Smooth muscle cell (in vitro differentiated cells): ENCODE results near the gene TOR2A. TPM values are rescaled to one million over a fixed set of nuclear protein-coding genes. Genes with fewer than 3 reads are reported as not detected.

ENCODE experiments used
- DNase-seq: peaks from one replicate; lab custom pipeline; 2025; ENCODE audit not compliant: unreplicated experiment; lab: John Stamatoyannopoulos, UW
- H2AFZ ChIP-seq: fragments of 200-600 bp; sonication (generic); 2 replicates; pipeline ENCODE4 v1.6.0; 2016; ENCODE audit warnings: antibody characterized with exemption, low read depth, mild to moderate bottlenecking
- H3F3A ChIP-seq: fragments of 200-600 bp; sonication (generic); 2 replicates; pipeline ENCODE4 v1.6.0; 2017; ENCODE audit warnings: antibody characterized with exemption, low read depth
- H3K27ac ChIP-seq: fragments of 200-600 bp; sonication (generic); 2 replicates; pipeline ENCODE4 v1.5.1; 2016; ENCODE audit warnings: low read depth, mild to moderate bottlenecking
- H3K27me3 ChIP-seq: fragments of 200-600 bp; sonication (generic); 2 replicates; pipeline ENCODE4 v1.6.1; 2016; ENCODE audit warnings: low read depth, mild to moderate bottlenecking
- H3K36me3 ChIP-seq: fragments of 200-600 bp; sonication (generic); 2 replicates; pipeline ENCODE4 v1.5.1; 2016; ENCODE audit warnings: low read depth
- H3K4me1 ChIP-seq: fragments of 200-600 bp; sonication (generic); 2 replicates; pipeline ENCODE4 v1.5.1; 2016; ENCODE audit warnings: low read depth
- H3K4me2 ChIP-seq: fragments of 200-600 bp; sonication (generic); 2 replicates; pipeline ENCODE4 v1.6.0; 2016; ENCODE audit warnings: mild to moderate bottlenecking
- H3K4me3 ChIP-seq: fragments of 200-600 bp; sonication (generic); 2 replicates; pipeline ENCODE4 v1.5.1; 2016; ENCODE audit warnings: mild to moderate bottlenecking
- H3K79me2 ChIP-seq: fragments of 200-600 bp; sonication (generic); 2 replicates; pipeline ENCODE4 v1.6.0; 2016; ENCODE audit warnings: low read depth, mild to moderate bottlenecking
- H3K9ac ChIP-seq: fragments of 200-600 bp; sonication (generic); 2 replicates; pipeline ENCODE4 v1.6.0; 2016; ENCODE audit warnings: low read depth
- H3K9me3 ChIP-seq: fragments of 200-600 bp; sonication (generic); replicated peaks from 2 replicates; pipeline ENCODE4 v1.5.1; 2016; ENCODE audit warnings: low read depth
- H4K20me1 ChIP-seq: fragments of 200-600 bp; sonication (generic); 2 replicates; pipeline ENCODE4 v1.6.0; 2016; ENCODE audit warnings: low read depth
- WGBS: methylation state at CpG from one replicate; pipeline ENCODE4 v1.1.7; 2016; ENCODE audit warnings: low lambda C conversion rate; 5-methylcytosine and 5-hydroxymethylcytosine counted together
- polyA plus RNA-seq: library from polyadenylated mRNA; unstranded; fragments of >200 nt; fragmentation: Nextera tagmentation; extraction: Ambion mirVana; gene quantifications from 2 replicates; pipeline ENCODE4 v1.2.1, GENCODE V29; 2016
- total RNA-seq: library from RNA; depleted of rRNA; stranded (reverse); fragments of >200 nt; gene quantifications from 2 replicates; pipeline ENCODE4 v1.2.3, GENCODE V29; 2014
- TF ChIP-seq, protein P1 (sequence below): fragments of 200-600 bp; sonication (generic); IDR thresholded peaks from 2 replicates; pipeline ENCODE4 v1.5.1; 2017; ENCODE audit warnings: borderline replicate concordance, mild to moderate bottlenecking, antibody characterized with exemption; ENCODE audit not compliant: insufficient read depth, poor library complexity, severe bottlenecking

Gene TOR2A
- total and polyA plus RNA-seq, 2 experiments from 2014 or later, result 7.3 to 12.3 TPM

DNA sequence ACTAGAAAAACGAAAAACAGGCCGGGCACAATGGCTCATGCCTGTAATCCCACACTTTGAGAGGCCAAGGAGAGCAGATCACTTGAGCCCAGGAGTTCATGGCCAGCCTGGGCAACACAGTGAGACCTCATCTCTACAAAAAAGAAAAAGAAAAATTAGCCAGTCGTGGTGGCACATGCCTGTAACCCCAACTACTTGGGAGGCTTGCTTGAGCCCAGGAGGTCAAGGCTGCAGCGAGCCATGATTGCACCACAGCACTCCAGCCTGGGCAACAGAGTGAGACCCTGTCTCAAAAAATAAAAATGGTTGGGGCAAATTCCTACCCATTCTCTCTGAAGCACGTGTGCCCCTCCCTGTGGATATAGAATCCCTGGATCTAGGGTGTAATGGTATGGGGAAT lies 36.7 kb downstream of the TOR2A start:
- Histone ChIP-seq H3K9me3 (no peaks in the 10 kb centered on the region), H3K79me2 (no peaks in the 10 kb centered on the region), H3K27ac (no peak overlapping the region), H3K9ac (no peak overlapping the region), H3K36me3 (no peaks in the 10 kb centered on the region), H3K4me2 (no peak overlapping the region), H3K27me3 (no peaks in the 10 kb centered on the region), H3F3A (peaks cover 6% of the 10 kb centered on the region), H4K20me1 (no peaks in the 10 kb centered on the region), H3K4me1 (no peaks in the 10 kb centered on the region), H2AFZ (no peak overlapping the region), H3K4me3 (no peak overlapping the region)
- WGBS, result 92% methylated on average over 5 of the region's 5 CpGs
- no peak for DNase-seq
- TF ChIP-seq, protein P1, sequence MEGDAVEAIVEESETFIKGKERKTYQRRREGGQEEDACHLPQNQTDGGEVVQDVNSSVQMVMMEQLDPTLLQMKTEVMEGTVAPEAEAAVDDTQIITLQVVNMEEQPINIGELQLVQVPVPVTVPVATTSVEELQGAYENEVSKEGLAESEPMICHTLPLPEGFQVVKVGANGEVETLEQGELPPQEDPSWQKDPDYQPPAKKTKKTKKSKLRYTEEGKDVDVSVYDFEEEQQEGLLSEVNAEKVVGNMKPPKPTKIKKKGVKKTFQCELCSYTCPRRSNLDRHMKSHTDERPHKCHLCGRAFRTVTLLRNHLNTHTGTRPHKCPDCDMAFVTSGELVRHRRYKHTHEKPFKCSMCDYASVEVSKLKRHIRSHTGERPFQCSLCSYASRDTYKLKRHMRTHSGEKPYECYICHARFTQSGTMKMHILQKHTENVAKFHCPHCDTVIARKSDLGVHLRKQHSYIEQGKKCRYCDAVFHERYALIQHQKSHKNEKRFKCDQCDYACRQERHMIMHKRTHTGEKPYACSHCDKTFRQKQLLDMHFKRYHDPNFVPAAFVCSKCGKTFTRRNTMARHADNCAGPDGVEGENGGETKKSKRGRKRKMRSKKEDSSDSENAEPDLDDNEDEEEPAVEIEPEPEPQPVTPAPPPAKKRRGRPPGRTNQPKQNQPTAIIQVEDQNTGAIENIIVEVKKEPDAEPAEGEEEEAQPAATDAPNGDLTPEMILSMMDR, result no peak

DNA sequence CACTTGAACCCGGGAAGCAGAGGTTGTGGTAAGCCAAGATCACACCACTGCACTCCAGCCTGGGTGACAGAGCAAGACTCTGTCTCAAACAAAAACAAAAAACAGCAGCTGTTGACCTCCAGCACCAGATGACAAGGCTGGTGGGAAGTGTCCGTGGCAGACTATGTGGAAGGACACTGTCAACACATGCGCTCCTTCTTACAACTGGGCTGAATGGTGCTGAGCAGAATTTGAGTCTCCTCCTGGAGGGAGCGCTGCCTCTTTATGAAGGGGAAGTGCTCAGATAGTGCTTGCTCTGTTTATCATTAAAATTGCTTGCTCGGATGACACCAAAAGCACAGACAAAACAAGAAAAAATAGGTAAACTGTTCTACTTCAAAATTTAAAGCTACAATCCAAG lies 37.5 kb downstream of the TOR2A start:
- no peak for DNase-seq

DNA sequence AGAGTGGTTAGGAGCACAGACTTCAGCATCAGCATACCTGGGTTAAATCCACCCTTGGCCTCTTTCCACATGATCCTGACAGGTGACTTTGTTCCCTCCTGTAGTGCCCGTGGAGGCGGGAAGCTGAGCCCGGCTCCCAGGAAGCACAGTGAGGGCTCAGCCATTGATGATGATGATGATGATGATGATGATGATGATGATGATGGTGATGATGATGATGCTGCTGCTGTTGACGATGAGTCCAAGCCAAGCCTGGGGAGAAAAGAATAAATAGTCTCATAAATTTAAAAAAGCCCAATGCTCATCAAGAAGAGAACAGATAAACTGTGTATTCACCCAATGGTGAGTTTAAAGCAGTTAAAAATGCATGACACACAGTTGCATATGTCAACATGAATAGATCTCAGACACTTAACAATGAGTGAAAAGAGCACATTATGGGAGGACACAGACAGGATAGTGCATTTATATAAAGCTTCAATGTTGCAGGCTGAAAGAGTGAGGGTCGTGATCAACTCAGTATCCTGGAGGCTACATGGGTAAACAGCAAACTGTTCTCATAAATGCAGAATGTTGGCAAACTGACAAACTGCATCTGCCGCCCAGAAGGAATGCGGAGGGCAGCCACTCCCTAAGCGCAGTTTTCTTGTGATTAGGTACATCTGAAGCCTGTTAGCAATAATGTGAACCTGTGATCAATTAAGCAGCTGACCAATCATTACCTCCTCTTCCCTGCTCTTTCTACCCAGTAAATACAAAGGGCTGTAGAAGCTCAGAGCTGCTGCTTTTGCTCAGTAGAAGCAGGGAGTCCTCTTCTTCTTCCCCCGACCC lies 40.0 kb downstream of the TOR2A start:
- Histone ChIP-seq H3K27me3 (no peaks in the 10 kb centered on the region), H3K4me3 (no peak overlapping the region), H2AFZ (no peak overlapping the region), H3K4me2 (no peak overlapping the region), H3K27ac (no peak overlapping the region), H3K9me3 (no peaks in the 10 kb centered on the region), H3K9ac (no peak overlapping the region), H3K79me2 (no peaks in the 10 kb centered on the region), H3F3A (peaks cover 6% of the 10 kb centered on the region), H3K36me3 (no peaks in the 10 kb centered on the region), H3K4me1 (no peaks in the 10 kb centered on the region), H4K20me1 (no peaks in the 10 kb centered on the region)
- WGBS, result 90% methylated on average over 9 of the region's 9 CpGs
- TF ChIP-seq, protein P1, result no peak
- no peak for DNase-seq

More for the DNA sequence above, 37.5 kb downstream of the TOR2A start:
- peaks cover 6% of the 10 kb centered on the region for H3F3A ChIP-seq
- H3K9me3 ChIP-seq, result no peaks in the 10 kb centered on the region
- H3K27ac ChIP-seq, result no peak overlapping the region
- H2AFZ ChIP-seq, result no peak overlapping the region
- no peaks in the 10 kb centered on the region for H3K4me1 ChIP-seq
- H3K79me2 ChIP-seq, result no peaks in the 10 kb centered on the region
- WGBS, result 78% methylated on average over 5 of the region's 5 CpGs
- TF ChIP-seq, protein P1, result no peak
- H3K4me2 ChIP-seq, result no peak overlapping the region
- no peaks in the 10 kb centered on the region for H4K20me1 ChIP-seq
- no peaks in the 10 kb centered on the region for H3K27me3 ChIP-seq
- H3K9ac ChIP-seq, result no peak overlapping the region
- H3K4me3 ChIP-seq, result no peak overlapping the region
- H3K36me3 ChIP-seq, result no peaks in the 10 kb centered on the region

DNA sequence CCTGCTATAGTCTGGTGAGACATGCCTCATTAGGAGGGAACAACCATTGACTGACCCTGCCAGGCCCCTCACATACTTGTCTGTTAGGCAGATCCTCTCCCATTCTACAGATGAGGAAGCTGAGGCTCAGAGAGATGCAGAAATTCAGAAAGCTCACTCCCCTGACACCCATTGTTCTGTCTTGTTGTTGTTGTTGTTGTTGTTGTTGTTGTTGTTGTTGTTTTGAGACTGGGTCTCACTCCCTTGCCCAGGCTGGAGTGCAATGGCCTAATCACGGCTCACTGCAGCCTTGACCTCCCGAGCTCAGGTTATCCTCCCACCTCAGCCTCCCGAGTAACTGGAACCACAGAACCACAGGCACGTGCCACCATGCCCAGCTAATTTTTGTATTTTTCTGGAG lies 41.4 kb downstream of the TOR2A start:
- Histone ChIP-seq H2AFZ (no peak overlapping the region), H3K27ac (no peak overlapping the region), H3K4me1 (no peaks in the 10 kb centered on the region), H3K4me2 (no peak overlapping the region), H3K9me3 (no peaks in the 10 kb centered on the region), H3K9ac (no peak overlapping the region), H4K20me1 (no peaks in the 10 kb centered on the region), H3K79me2 (no peaks in the 10 kb centered on the region), H3K4me3 (no peak overlapping the region), H3K36me3 (no peaks in the 10 kb centered on the region), H3F3A (peaks cover 6% of the 10 kb centered on the region), H3K27me3 (no peaks in the 10 kb centered on the region)
- 94% methylated on average over 4 of the region's 4 CpGs for WGBS
- DNase-seq, result no peak
- TF ChIP-seq, protein P1, result no peak
